Activated gamma-delta T cell treated with Interleukin-2 at 50 U/mL for 16 hours (primary cell): ENCODE results near the gene UBE2B.
"Not testable (repeated sequence)": the region's sequence is repeated elsewhere in the genome, so short reads cannot be mapped to it uniquely, and the experiment has no call there.

Experiments
- DNase-seq: peaks from one replicate; pipeline ENCODE4 v3.0.0-alpha.2; 2020

UBE2B gene

DNA sequence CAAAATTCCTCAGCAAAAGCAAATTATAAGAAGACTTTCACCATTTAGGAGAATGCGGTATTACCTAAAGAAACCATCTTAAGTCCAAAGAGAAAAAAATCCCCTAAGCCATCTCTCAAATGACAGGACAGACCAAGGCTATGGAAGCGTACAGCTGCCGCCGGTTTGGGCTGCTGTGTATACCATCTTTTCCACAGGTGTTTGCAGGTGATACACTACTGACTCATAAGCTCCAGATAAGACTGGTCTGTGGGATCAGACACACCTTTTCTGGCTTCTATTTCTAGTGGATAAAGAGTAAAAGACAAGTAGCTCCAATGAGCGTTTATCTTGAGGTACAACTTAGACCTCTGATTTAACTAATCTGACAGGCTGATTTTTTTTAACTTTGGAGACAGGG is 32.6 kb downstream of the UBE2B start:
- DNase-seq: no peak

GRCh38 chr5:134406390-134406789 is 35.0 kb downstream of the UBE2B start:
- DNase-seq: no peak

DNA sequence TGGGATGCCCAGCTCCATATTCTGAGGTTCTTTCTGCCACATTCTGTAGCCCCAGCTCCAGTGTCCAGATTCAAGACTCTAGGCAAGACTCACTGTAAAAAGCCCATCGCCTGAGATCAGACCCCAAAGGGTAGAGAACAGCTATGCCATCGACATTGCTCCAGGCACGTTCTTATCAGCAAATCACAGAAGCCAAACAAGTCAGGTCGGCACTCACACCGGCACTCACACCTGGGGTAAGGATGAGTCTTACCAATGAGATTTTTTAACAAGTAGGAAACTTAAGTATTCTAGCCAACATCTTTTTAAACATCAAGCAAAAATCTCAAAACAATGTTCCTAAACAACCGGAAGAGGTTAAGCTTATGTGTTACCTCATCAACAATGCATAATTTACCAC is 38.0 kb downstream of the UBE2B start:
- no peak for DNase-seq

DNA sequence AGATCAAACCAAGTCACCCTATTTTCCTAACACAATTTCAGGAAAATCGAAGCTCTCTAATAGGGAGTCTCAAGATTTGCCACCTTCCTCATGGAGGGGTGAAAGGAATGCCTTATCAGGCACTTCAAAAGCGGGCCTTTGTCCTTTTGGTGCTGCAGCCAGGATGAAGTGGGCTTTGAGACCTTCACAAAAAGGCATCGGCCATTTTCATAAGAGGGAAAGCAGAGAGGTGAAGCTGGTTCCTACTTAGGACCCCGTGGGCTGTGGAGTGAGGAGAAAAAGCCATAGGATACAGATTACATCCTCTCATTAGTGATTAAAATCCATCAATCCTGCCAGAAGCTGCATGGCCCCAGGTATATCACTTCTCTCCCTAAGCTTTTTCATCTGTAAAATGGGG is 39.5 kb downstream of the UBE2B start:
- DNase-seq: no peak

- no peak for DNase-seq
Observed at GRCh38 chr5:134411228-134411545, 39.8 kb downstream of the UBE2B start.

DNA sequence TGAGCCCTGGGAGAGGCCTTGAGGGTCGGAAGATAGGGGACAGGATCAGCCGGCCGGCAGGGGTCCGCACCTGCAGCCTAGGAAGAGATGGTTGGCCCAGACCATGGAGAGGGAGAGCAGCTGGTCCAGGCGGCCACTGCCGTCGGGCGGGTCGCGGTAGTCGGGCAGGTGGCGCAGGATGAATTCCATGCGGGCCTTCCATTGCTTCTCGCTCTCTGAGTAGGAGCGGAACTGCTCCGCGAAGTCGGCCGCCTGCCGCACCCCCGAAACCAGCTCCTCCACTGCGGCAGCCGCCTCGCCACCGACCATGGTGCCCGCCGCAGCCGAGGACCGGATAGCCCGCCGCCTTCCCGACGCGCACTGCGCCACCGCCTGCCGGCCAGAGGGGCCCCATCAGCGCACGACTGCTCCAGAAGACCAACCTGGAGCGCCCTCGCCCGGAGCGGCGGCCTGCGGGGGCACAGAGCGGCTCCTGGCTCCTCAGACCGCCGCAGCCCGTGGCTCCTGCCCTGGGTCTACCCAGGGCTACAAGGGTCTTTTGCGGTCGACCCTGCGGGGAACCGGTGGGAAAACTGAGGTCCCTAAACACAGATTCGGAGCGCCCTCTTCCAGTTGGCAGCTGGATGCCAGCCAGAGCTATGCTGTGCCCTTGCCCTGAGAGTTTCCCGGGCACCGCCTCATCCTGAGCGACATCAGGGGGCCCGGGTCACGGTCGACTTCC is 40.3 kb downstream of the UBE2B start, which contains the start of gene CDKN2AIPNL:
Gene CDKN2AIPNL (minus strand): TSS at position 336 of the 721 bp plus-strand sequence. CDS start 27 bp downstream, at position 309.
- peak; percentile 91 for DNase-seq

GRCh38 chr5:134413046-134413445 is 41.7 kb downstream of the UBE2B start:
- DNase-seq: no peak

DNA sequence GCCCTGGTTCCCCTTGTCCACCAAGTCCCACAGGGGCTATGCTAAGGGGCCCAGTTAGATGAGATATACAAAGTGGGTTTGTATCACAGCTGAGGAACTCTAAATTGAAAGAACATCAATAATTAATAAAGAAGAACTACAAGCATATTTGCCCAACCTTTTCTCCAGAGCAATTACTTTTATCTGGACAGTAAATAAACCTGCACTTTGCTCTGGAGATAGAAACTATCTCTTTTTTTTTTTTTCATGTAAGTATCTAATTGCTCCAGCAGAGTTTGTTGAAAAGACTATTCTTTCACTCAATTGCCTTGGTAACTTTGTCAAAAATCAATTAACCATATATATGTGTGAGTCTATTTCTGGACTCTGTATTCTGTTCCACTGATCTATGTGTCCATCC is 46.3 kb downstream of the UBE2B start:
- DNase-seq: no peak

DNA sequence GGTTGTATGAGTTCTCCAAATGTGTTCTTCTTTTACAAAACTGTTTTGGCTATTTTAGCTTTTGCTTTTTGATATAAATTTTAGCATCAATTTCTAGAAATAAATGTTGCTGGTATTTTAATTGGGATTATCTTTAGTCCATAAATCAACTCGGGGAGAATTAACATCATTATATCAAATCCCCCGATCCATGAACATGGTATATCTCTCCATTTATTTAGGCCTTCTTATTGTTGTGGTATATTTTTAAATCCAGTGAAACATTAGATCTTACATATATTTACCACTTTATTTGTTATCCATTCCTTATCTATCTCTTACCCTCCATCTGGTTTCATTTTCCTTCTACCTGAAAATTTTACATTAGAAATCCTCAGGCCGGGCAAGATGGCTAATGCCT is 47.6 kb downstream of the UBE2B start:
- DNase-seq: no peak

- DNase-seq: no peak
Observed at GRCh38 chr5:134420343-134420742, 49.0 kb downstream of the UBE2B start.

- DNase-seq: not testable (repeated sequence)
Observed at GRCh38 chr5:134421038-134421437, 49.7 kb downstream of the UBE2B start.

- no peak for DNase-seq
Observed at GRCh38 chr5:134422791-134423365, 51.5 kb downstream of the UBE2B start.

GRCh38 chr5:134423376-134423775 is 52.0 kb downstream of the UBE2B start:
- DNase-seq: no peak

DNA sequence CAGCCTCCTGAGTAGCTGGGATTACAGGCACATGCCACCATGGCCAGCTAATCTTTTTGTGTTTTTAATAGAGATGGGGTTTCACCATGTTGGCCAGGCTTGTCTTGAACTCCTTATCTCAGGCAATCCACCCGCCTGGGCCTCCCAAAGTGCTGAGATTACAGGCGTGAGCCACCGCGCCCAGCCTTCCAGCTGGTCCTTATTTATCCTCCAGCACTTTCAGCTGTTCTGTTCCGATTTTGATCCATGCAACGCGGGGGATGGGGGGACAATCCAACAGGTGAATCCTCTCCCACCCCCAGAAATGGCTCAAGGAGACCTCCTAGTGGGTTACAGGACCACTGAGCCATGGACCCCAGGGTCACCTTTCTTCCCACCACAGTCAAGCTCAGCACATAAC is 55.0 kb downstream of the UBE2B start:
- DNase-seq: no peak

DNA sequence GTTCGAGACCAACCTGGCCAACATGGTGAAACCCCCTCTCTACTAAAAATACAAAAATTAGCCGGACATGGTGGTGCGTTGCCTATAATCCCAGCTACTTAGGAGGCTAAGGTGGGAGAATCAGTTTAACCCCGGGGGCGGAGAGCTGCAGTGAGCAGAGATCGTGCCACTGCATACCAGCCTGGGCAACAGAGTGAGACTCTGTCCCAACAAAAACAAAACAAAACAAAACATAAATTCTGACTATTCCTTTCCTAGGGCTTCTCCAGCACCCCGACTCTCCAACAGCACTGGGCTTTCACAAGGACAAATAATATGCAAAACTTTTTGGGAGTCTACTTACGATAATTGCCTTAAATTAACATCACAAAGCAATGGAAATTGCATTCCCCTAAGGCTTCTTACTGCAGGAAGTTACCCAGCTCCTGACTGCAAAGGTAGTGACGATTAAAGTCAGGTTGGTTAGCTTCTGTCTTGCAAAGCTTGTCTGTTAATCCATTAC is 56.2 kb downstream of the UBE2B start:
- no peak for DNase-seq

- DNase-seq: no peak
Observed at GRCh38 chr5:134430001-134430569, 58.7 kb downstream of the UBE2B start.

DNA sequence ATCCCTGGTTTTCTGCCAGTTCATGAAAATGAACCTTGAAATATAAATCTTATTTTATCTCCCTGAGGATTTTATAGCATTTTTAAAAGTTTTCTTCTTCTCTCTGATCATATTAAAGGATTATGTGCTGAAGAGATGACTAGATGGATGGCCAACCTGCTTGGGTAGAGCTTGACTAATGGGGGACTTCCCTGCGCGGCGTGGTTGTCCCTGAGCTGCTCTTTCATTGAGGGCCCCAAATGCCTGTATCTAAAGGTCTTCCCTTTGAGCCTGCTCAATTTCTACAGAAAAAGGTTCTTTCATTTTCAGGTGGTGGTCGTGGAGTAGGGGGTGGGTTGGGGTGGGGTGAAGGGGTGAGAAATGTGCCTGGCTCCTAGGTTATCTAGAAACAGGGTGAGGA is 60.8 kb downstream of the UBE2B start:
- DNase-seq: no peak

DNA sequence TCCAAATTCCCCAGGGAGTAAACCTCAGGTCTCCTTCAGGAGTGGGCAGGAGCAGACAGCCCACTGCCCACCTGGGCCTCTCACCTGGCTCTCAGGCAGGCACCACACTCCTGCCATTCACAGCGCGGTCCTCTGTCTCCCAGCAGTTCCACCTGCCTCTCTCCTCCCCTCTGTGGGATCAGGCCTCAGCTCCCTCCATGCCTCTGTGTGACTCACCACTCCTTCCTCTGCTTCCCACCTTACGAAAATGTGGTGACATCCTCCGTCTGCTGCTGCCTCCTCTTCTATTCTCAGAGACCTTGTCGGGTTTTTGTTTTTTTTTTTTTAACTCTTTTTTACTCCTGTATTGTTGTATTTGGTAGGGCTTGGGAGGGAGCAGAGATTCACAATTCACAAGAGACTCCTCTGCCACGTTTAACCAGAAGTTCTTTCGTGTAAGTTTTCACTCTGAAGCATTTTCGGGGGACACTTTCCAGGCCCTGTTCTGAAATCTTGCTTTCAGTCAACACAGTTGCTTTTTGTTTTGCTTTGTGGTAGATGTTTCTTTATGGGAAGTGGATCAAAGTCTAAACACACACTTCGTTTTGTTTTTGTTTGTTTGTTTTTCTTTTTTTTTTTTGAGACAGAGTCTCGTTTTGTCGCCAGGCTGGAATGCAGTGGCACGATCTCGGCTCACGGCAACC is 61.4 kb downstream of the UBE2B start:
- DNase-seq: no peak

DNA sequence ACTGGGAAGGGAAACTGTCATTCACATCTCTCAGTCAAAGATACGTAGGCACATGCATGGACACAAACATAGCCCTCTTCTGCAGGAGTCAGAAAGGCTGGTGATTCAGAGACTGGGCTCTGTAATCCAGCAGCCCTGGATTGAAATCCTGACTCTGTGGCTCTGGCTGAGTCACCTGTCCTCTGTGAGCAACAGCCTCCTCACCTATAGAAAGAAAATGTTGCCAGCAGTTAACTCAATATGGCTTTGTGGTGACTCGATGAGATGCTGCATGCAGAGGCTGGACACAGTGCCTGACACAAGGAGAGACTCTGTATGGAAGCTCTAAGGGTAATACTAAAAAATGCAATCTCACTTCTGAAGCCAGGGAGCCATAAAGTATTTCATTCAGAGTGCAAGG is 64.2 kb downstream of the UBE2B start:
- DNase-seq: no peak

DNA sequence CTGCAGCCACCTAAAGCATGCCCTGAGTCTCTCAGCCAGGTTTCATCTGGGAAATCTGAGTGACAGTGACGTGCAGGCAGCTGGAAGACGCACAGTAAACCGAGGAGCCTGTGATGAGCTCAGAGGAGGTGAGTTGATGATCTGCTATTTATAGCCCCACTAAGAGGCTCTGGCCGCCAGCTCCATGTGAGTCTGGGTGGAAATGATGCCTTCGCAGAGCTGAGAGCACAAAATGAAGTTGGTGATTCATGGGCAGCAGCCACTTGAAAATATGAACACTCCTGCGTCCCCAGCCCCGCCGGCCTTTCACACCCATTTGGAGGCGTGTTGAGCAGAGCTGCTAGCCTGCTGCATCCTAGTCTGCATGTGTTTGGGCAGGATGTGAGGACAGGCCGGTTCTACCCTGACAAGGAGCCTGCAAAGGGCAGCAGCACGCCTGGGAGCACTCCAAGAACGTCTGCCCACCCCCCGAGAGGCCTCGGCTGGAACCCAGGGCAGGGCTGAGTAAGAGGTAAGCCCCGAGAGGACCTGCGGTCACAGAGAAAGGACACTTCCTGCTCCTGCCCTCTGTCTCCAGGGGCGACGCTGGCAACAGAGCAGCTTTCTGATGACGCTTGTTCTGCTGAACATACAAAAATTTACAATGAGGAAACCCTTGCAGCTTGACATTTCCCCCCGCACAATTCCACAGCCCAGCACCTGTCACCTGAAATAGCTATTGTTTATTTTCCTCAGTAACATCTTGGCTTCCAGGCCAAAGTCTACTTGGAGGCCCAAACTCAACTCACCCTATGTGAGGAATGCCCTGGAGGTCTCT is 65.4 kb downstream of the UBE2B start:
- peak; percentile 39 for DNase-seq

DNA sequence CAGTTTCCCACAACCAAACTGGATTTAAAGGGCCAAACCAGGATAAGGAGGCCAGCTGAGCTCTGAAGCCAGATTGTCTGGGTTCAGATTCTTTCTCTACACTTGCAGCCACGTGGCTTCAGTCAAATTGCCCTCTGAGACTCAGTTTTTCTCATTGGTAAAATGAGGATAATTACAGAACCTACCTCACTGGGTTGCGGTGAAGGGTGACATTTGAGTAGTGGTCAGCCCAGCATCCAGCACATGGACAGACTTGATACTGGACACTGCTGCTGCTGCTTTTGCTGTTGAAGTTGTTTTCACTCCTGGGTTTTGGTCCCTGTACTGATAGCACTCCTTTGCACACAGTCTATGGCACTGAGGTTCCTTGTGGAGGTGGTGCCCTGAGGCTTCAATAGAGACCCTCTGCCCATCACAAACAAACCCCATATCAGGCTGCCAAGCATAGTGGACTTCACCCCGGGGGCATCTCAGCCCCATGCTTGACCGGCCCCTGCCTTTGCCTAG is 66.0 kb downstream of the UBE2B start:
- DNase-seq: no peak

GRCh38 chr5:134437847-134438581 is 66.6 kb downstream of the UBE2B start:
- no peak for DNase-seq
